GM23248 (cell line): Measurements from ENCODE around the gene CEP41. TPM values are rescaled to one million over a fixed set of nuclear protein-coding genes. Genes with fewer than 3 reads are reported as not detected.

Experiments
- DNase-seq: peaks from one replicate; pipeline ENCODE4 v3.0.0-alpha.2; 2015
- H2AFZ ChIP-seq: fragments of 200-600 bp; sonication (generic); 2 replicates; pipeline ENCODE4 v1.6.1; 2016; ENCODE audit warnings: antibody characterized with exemption
- H3F3A ChIP-seq: fragments of 200-600 bp; sonication (generic); 2 replicates; pipeline ENCODE4 v1.6.1; 2016; ENCODE audit warnings: mild to moderate bottlenecking, antibody characterized with exemption, mixed run types; ENCODE audit not compliant: insufficient read depth
- H3K27ac ChIP-seq: fragments of 200-600 bp; sonication (generic); 2 replicates; pipeline ENCODE4 v1.5.1; 2016; ENCODE audit warnings: mild to moderate bottlenecking
- H3K27me3 ChIP-seq: fragments of 200-600 bp; sonication (generic); replicated peaks from 2 replicates; pipeline ENCODE4 v1.6.1; 2016; ENCODE audit warnings: mild to moderate bottlenecking; ENCODE audit not compliant: insufficient read depth
- H3K36me3 ChIP-seq: fragments of 200-600 bp; sonication (generic); 2 replicates; pipeline ENCODE4 v1.6.1; 2016; ENCODE audit warnings: low read depth, mild to moderate bottlenecking
- H3K4me1 ChIP-seq: fragments of 200-600 bp; sonication (generic); 2 replicates; pipeline ENCODE4 v1.6.1; 2016; ENCODE audit warnings: mild to moderate bottlenecking; ENCODE audit not compliant: insufficient read depth
- H3K4me2 ChIP-seq: fragments of 200-600 bp; sonication (generic); one replicate; pipeline ENCODE4 v1.6.1; 2016; ENCODE audit warnings: mild to moderate bottlenecking; ENCODE audit not compliant: unreplicated experiment
- H3K4me3 ChIP-seq: fragments of 200-600 bp; sonication (generic); 2 replicates; pipeline ENCODE4 v1.5.1; 2016; ENCODE audit warnings: mild to moderate bottlenecking
- H3K79me2 ChIP-seq: fragments of 200-600 bp; sonication (generic); 2 replicates; pipeline ENCODE4 v1.6.1; 2016; ENCODE audit warnings: mild to moderate bottlenecking; ENCODE audit not compliant: insufficient read depth
- H3K9ac ChIP-seq: fragments of 200-600 bp; sonication (generic); 2 replicates; pipeline ENCODE4 v1.6.1; 2016; ENCODE audit warnings: mild to moderate bottlenecking
- H3K9me2 ChIP-seq: fragments of 200-600 bp; sonication (generic); 2 replicates; pipeline ENCODE4 v1.6.1; 2016; ENCODE audit warnings: mixed run types, mild to moderate bottlenecking, moderate library complexity; ENCODE audit not compliant: insufficient read depth
- H3K9me3 ChIP-seq: fragments of 200-600 bp; sonication (generic); one replicate; pipeline ENCODE4 v1.6.1; 2017; ENCODE audit warnings: low read depth
- H4K20me1 ChIP-seq: fragments of 200-600 bp; sonication (generic); 2 replicates; pipeline ENCODE4 v1.6.0; 2016; ENCODE audit not compliant: insufficient read depth
- EZH2 ChIP-seq: fragments of 200-600 bp; sonication (generic); IDR thresholded peaks from 2 replicates; pipeline ENCODE4 v1.6.1; 2018; ENCODE audit warnings: antibody characterized with exemption, mild to moderate bottlenecking; ENCODE audit not compliant: insufficient read depth, poor library complexity, severe bottlenecking
- EZH2phosphoT487 ChIP-seq: fragments of 200-600 bp; sonication (generic); IDR thresholded peaks from 2 replicates; pipeline ENCODE4 v1.6.1; 2018; ENCODE audit warnings: antibody characterized with exemption, moderate library complexity, mild to moderate bottlenecking, low read depth; ENCODE audit not compliant: insufficient read depth
- WGBS, 2 experiments: methylation state at CpG; one replicate each; pipeline ENCODE4 v1.1.6; 2015 to 2017; ENCODE audit warnings: low lambda C conversion rate in 2 of 2, low coverage in 1 of 2; ENCODE audit errors: missing lambda C conversion rate in 2 of 2; 5-methylcytosine and 5-hydroxymethylcytosine counted together
- in situ Hi-C: fragments of 300-500 bp; cut with MboI; formaldehyde crosslinking; loops from 2 replicates; pipeline ENCODE4 v1.15.0; 2020
- polyA plus RNA-seq: library from polyadenylated mRNA; unstranded; fragments of >200 nt; fragmentation: Nextera tagmentation; extraction: Ambion mirVana; gene quantifications from 2 replicates; pipeline ENCODE4 v1.2.1, GENCODE V29; 2016
- total RNA-seq: library from RNA; depleted of rRNA; stranded (reverse); fragments of >200 nt; shearing (Covaris generic); gene quantifications from 2 replicates; pipeline ENCODE4 v1.2.3, GENCODE V29; 2014

Gene CEP41
- total and polyA plus RNA-seq, 2 experiments from 2014 or later, result 18.3 to 32.3 TPM

- in situ Hi-C loops, result no loop called here
- Histone ChIP-seq H2AFZ (no peak overlapping the region), H3K36me3 (no peaks in the 10 kb centered on the region), H3K27ac (no peak overlapping the region), H3K4me3 (no peak overlapping the region), H3K79me2 (no peaks in the 10 kb centered on the region), H4K20me1 (no peaks in the 10 kb centered on the region), H3K4me1 (peaks cover 13% of the 10 kb centered on the region), H3K4me2 (no peak overlapping the region), H3K27me3 (no peaks in the 10 kb centered on the region), H3K9ac (no peak overlapping the region), H3K9me2 (no peaks in the 10 kb centered on the region), H3F3A (peaks cover 7% of the 10 kb centered on the region; the same call in 1 of the 2 replicates), H3K9me3 (no peaks in the 10 kb centered on the region)
- 37 to 44% methylated on average over 4 of the region's 4 CpGs for WGBS, 2 experiments
- DNase-seq, result no peak
- TF ChIP-seq EZH2phosphoT487 (no peak), EZH2 (no peak)
Measured at GRCh38 chr7:130410868-130411541, 29.8 kb downstream of the CEP41 start.

DNA sequence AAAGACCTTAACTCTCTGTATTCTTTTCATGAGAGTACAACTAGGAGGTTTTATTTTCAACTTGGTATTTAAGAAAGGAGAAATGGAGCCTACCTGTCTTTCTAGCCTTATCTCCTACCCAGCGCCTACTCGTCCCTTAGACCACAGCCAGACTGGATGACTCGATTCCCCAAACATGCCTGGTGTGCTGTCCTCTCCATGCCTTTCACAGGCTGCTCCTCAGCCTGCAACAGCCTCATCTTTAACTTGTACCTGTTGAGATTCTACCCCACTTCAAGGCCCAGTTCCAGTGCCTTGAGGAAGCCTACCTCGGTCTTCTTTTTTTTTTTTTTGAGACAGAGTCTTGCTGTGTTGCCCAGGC, 31.1 kb downstream of the CEP41 start:
- no peaks in the 10 kb centered on the region for H3K79me2 ChIP-seq
- TF ChIP-seq EZH2phosphoT487 (no peak), EZH2 (no peak)
- H3K4me2 ChIP-seq, result peak overlapping the region; percentile 17
- H3K36me3 ChIP-seq, result no peaks in the 10 kb centered on the region
- H3F3A ChIP-seq, result peaks cover 7% of the 10 kb centered on the region; the same call in 1 of the 2 replicates
- peak; percentile 31 for DNase-seq
- H3K27me3 ChIP-seq, result no peaks in the 10 kb centered on the region
- no peak overlapping the region for H3K4me3 ChIP-seq
- in situ Hi-C loops, result no loop called here
- H3K4me1 ChIP-seq, result peaks cover 13% of the 10 kb centered on the region
- WGBS, 2 experiments, result 88 to 94% methylated on average over 4 of the region's 4 CpGs
- no peaks in the 10 kb centered on the region for H3K9me2 ChIP-seq
- H2AFZ ChIP-seq, result peak overlapping the region; percentile 19; the same call in 1 of the 2 replicates
- H4K20me1 ChIP-seq, result no peaks in the 10 kb centered on the region
- H3K9ac ChIP-seq, result no peak overlapping the region
- no peak overlapping the region for H3K27ac ChIP-seq
- no peaks in the 10 kb centered on the region for H3K9me3 ChIP-seq

DNA sequence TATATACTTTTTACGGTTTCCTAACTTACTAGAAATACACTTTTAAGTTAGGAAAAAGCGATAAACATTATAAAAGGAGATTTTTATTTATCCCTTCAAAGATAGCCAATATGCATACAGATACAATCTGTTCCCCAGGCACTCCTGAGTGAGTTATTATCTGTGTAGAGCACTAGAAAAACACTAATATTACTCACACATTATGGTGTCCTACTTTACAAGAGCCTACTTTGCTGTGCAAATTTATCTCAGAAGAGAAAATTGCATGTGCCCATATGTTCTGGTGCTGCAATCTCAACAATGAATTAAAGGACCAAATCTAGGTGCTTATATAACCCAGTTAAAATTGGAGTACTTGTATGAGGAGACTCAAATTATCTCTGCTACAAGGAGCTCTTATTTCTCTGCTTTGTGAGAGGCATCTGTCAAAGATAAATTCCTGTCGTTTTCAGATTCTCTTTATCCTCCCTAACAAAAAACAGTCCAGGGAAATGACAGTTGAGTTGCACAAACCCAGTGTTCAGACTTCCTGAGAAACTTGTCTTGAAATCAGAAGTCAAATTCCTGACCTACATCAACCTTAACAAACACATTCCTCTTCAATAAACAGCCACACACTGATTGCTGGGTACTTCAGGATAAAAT, 31.6 kb downstream of the CEP41 start:
- TF ChIP-seq EZH2 (no peak), EZH2phosphoT487 (no peak)
- no peaks in the 10 kb centered on the region for H4K20me1 ChIP-seq
- peaks cover 13% of the 10 kb centered on the region for H3K4me1 ChIP-seq
- H3K27me3 ChIP-seq, result no peaks in the 10 kb centered on the region
- no peaks in the 10 kb centered on the region for H3K36me3 ChIP-seq
- 72 to 77% methylated on average over 3 of the region's 3 CpGs for WGBS, 2 experiments
- H3K79me2 ChIP-seq, result no peaks in the 10 kb centered on the region
- no peak overlapping the region for H3K27ac ChIP-seq
- peaks cover 7% of the 10 kb centered on the region; the same call in 1 of the 2 replicates for H3F3A ChIP-seq
- H3K9ac ChIP-seq, result no peak overlapping the region
- peak overlapping the region; percentile 17 for H3K4me2 ChIP-seq
- peak overlapping the region; percentile 19; the same call in 1 of the 2 replicates for H2AFZ ChIP-seq
- DNase-seq, result no peak
- H3K4me3 ChIP-seq, result no peak overlapping the region
- H3K9me2 ChIP-seq, result no peaks in the 10 kb centered on the region
- no peaks in the 10 kb centered on the region for H3K9me3 ChIP-seq
- in situ Hi-C loops, result no loop called here

- H3F3A ChIP-seq, result peaks cover 14% of the 10 kb centered on the region
- H3K9ac ChIP-seq, result no peak overlapping the region
- H4K20me1 ChIP-seq, result no peaks in the 10 kb centered on the region
- H2AFZ ChIP-seq, result no peak overlapping the region
- no peaks in the 10 kb centered on the region for H3K79me2 ChIP-seq
- peaks cover 24% of the 10 kb centered on the region for H3K4me1 ChIP-seq
- 89 to 92% methylated on average over 2 of the region's 2 CpGs for WGBS, 2 experiments
- H3K36me3 ChIP-seq, result no peaks in the 10 kb centered on the region
- H3K4me2 ChIP-seq, result no peak overlapping the region
- no peaks in the 10 kb centered on the region for H3K9me2 ChIP-seq
- H3K27ac ChIP-seq, result no peak overlapping the region
- H3K27me3 ChIP-seq, result no peaks in the 10 kb centered on the region
- H3K4me3 ChIP-seq, result no peak overlapping the region
- DNase-seq, result no peak
- TF ChIP-seq EZH2phosphoT487, result no peak
- TF ChIP-seq EZH2, result no peak
- no peaks in the 10 kb centered on the region for H3K9me3 ChIP-seq
- in situ Hi-C loops, result no loop called here
Measured at GRCh38 chr7:130405003-130405402, 35.8 kb downstream of the CEP41 start.
